Measurements from ENCODE around the gene KNDC1.
"Not testable (repeated sequence)": the region's sequence is repeated elsewhere in the genome, so short reads cannot be mapped to it uniquely, and the experiment has no call there.

DNA sequence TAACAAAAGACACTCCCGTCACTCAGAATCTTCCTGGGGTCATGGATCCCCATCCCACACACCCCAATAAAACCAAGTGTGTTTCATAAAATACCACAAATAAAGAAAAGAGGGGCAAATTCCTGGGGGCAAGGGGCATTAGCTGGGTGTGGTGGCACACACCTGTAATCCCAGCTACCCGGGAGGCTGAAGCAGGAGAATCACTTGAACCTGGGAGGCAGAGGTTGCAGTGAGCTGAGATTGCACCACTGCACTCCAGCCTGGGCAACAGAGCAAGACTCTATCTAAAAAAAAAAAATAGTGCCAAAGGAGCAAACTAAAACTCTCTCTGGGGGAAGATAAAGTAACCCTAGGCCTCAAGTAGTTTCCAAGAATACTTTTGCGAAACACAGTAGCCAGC is 8.9 kb upstream of the KNDC1 start:
- TF ChIP-seq, protein P1, sequence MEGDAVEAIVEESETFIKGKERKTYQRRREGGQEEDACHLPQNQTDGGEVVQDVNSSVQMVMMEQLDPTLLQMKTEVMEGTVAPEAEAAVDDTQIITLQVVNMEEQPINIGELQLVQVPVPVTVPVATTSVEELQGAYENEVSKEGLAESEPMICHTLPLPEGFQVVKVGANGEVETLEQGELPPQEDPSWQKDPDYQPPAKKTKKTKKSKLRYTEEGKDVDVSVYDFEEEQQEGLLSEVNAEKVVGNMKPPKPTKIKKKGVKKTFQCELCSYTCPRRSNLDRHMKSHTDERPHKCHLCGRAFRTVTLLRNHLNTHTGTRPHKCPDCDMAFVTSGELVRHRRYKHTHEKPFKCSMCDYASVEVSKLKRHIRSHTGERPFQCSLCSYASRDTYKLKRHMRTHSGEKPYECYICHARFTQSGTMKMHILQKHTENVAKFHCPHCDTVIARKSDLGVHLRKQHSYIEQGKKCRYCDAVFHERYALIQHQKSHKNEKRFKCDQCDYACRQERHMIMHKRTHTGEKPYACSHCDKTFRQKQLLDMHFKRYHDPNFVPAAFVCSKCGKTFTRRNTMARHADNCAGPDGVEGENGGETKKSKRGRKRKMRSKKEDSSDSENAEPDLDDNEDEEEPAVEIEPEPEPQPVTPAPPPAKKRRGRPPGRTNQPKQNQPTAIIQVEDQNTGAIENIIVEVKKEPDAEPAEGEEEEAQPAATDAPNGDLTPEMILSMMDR (IDR thresholded peaks at IDR 0.05; ENCODE audit: low read length) = not testable (repeated sequence)
- not testable (repeated sequence) for TF ChIP-seq EZH2 (optimal IDR thresholded peaks at IDR 0.05; ENCODE audit: low read depth, low read length)

Measured in MM.1S (cell line).